GM12891 (cell line): ENCODE measurements around the gene CCDC191.

Source experiments
- DNase-seq: peaks from one replicate; pipeline ENCODE4 v3.0.0; 2011; ENCODE audit warnings: low spot score; ENCODE audit not compliant: insufficient read length
- FAIRE-seq: peaks from 2 replicates; lab custom pipeline; 2011; peaks lifted over from hg19 to GRCh38; lab: Jason Lieb, UNC
- PAX5 ChIP-seq: IDR thresholded peaks from 2 replicates; pipeline ENCODE4 v1.6.1; 2011; ENCODE audit warnings: low read length, moderate library complexity, mild to moderate bottlenecking; ENCODE audit not compliant: insufficient read depth, severe bottlenecking
- POLR2A ChIP-seq: IDR thresholded peaks from 2 replicates; pipeline ENCODE4 v1.6.1; 2011; ENCODE audit warnings: low read depth, low read length, control low read depth
- POLR2AphosphoS5 ChIP-seq: IDR thresholded peaks from 2 replicates; pipeline ENCODE4 v1.6.1; 2011; ENCODE audit warnings: low read depth, low read length, control low read depth
- POU2F2 ChIP-seq: IDR thresholded peaks from 2 replicates; pipeline ENCODE4 v1.6.1; 2011; ENCODE audit warnings: low read depth, mild to moderate bottlenecking, control low read depth, low read length, moderate library complexity
- SPI1 ChIP-seq: IDR thresholded peaks from 2 replicates; pipeline ENCODE4 v1.6.1; 2011; ENCODE audit warnings: low read depth, low read length, control low read depth
- TAF1 ChIP-seq: IDR thresholded peaks from 2 replicates; pipeline ENCODE4 v1.6.1; 2011; ENCODE audit warnings: low read depth, low read length, control low read depth

The CCDC191 gene

DNA sequence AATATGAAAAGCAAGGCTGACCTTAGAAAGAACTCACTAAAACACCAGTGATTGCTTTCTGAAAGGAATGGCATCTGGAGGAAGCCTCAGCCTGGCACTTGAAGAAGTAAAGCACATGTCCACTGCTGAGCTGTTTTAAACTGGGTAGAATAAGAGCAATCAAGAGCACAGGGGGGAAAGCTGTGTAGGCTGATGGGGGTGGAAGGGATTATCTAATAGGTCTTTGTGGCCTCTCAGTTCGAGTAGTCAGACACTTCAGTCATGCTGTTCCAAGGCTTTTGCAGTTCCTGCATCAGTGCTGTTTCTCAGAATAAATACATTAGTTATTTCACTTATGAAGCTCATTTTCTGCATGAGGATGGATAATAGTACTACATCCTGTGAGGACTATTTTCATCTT, 22.6 kb downstream of the CCDC191 start:
- TF ChIP-seq POU2F2 = no peak
- TF ChIP-seq PAX5 = no peak
- no peak for TF ChIP-seq POLR2A
- TF ChIP-seq TAF1 = no peak
- no peak for TF ChIP-seq SPI1
- no peak for TF ChIP-seq POLR2AphosphoS5
- FAIRE-seq (no peak), DNase-seq (no peak)

DNA sequence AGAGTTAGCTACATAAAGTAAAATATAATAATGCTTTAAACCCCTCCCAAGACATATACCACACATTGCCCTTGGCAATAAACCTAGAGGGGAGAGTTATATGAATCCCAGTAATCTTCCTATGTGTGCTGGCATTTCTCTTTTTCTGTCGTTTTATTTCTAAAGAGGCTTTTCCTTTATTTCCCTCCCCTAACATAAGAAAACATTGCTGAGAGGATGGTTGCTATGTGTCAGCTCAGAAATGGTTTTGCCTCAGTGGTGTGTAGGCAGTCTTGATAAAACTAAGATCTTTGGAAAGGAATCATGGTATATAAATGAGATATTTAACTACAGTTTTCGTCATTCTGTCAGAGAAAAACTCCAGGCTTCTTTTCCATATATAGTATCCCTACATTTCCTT, 30.0 kb downstream of the CCDC191 start:
- DNase-seq = no peak
- FAIRE-seq = no peak
- no peak for TF ChIP-seq POLR2A
- no peak for TF ChIP-seq SPI1
- no peak for TF ChIP-seq PAX5
- TF ChIP-seq POU2F2 = no peak
- no peak for TF ChIP-seq POLR2AphosphoS5
- TF ChIP-seq TAF1 = no peak

DNA sequence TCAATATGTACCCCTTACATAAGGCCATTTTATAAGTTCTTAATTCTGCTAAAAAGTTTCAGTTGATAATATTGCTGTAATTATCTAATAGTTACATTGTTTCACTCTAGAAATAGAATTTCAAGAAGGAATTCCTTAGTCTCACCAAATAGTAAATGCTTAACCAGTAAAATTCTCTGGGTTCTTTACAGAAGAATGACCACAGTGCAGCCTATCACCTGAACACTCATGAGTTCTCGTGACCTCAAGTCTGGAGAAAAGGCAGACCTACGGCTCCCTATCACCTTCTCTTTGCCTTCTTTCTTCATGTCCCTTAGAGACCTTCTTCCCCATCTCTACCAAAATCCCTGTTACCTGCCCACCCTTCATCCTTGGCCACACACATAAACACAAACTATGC, 30.9 kb downstream of the CCDC191 start:
- DNase-seq (no peak), FAIRE-seq (no peak)
- TF ChIP-seq PAX5 (no peak), SPI1 (no peak)

DNA sequence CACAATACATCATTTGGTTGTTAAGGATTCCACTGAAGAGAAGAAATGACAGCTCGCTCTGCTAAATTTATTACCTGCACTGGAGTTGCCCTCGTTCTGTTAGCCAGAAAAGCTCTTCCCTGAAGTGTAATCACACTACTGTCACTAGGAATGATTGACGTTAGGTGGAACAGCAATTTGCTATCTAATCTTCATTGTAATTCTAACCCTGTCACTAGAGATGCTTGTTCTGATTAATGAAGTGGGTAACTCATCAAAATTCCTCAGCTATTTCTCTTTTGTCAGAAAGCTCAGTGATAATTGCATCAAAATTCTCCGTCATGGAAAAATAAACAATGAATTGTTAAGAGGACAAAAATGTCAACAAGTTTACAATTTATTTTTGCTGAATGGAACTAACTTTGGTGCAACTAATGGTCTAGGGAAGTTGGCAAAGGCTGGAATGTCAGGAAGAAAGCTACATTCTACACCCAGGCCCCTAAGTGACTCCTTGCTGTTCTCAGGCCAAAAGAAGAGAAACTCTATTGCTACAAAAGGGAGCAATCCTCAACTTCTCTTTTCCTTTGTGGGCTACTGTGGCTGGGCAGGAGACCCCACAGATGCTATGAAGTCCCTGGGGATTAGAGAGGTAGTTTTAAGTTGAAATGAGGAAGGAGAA, 34.1 kb downstream of the CCDC191 start:
- TF ChIP-seq SPI1 = no peak
- no peak for TF ChIP-seq PAX5
- TF ChIP-seq TAF1 = no peak
- no peak for TF ChIP-seq POLR2AphosphoS5
- no peak for TF ChIP-seq POU2F2
- TF ChIP-seq POLR2A = no peak
- no peak for DNase-seq
- no peak for FAIRE-seq

DNA sequence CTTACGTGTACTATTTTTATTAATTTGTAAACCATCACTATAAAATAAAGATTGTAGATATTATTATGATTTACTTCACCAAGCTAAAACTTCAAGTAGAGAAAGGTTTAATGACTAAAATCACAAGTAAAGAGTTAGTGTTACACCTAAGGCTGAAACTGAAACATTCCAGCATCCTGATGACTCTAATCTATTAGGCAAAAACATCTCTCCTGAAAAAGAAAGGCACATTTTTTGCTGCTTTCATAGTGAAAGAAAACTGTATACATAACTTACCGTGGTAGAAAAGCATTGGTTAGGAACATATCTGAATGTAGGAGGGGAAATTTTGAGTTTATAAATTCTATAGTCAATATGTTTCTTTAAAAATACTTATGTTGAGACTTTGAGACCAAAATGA, 35.4 kb downstream of the CCDC191 start:
- TF ChIP-seq POLR2A (no peak), PAX5 (no peak), SPI1 (no peak), POLR2AphosphoS5 (no peak), POU2F2 (no peak), TAF1 (no peak)
- DNase-seq = no peak
- FAIRE-seq = no peak

DNA sequence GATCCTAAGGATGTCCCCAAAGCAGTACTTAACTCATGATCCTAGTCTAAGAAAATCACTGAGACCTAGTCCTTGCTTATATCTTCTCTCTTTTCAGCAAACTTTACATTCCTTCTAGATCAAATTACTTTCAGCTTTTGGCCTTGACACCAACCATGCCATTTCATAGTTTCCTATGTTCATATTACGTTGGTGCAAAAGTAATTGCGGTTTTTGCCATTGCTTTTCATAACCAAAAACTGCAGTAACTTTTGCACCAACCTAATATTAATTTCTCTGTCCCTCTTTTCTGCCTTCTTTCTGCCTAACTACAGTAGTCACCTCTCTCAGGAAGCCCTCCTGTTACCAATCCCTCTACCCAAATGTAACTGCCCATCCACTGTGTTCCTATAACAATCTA, 36.8 kb downstream of the CCDC191 start:
- TF ChIP-seq POLR2AphosphoS5 (no peak), POLR2A (no peak), SPI1 (no peak), POU2F2 (no peak), TAF1 (no peak), PAX5 (no peak)
- DNase-seq = no peak

DNA sequence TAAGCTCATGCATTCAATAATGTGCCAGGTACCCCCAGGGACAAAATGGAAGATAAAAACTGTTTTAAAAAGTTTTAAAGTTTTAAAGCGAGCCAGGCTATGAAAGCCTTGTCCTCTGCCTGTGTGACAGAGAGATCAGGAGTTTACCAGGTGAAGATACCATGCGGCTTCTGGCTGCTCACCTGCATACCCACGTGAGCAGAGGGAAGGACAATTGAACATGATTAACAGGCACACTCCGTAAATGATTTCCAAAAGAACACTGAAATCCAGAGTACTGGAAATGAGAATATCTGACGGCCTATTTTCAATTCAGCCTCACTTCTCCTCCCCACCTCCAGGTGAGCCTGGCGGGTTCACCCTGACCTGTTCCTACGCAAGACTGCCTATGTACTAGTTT, 42.1 kb downstream of the CCDC191 start:
- no peak for DNase-seq
- TF ChIP-seq PAX5 = no peak
- TF ChIP-seq POLR2A = no peak
- TF ChIP-seq POU2F2 = no peak
- TF ChIP-seq TAF1 = no peak
- FAIRE-seq = no peak

More for the DNA sequence above, 36.8 kb downstream of the CCDC191 start:
- FAIRE-seq = no peak

DNA sequence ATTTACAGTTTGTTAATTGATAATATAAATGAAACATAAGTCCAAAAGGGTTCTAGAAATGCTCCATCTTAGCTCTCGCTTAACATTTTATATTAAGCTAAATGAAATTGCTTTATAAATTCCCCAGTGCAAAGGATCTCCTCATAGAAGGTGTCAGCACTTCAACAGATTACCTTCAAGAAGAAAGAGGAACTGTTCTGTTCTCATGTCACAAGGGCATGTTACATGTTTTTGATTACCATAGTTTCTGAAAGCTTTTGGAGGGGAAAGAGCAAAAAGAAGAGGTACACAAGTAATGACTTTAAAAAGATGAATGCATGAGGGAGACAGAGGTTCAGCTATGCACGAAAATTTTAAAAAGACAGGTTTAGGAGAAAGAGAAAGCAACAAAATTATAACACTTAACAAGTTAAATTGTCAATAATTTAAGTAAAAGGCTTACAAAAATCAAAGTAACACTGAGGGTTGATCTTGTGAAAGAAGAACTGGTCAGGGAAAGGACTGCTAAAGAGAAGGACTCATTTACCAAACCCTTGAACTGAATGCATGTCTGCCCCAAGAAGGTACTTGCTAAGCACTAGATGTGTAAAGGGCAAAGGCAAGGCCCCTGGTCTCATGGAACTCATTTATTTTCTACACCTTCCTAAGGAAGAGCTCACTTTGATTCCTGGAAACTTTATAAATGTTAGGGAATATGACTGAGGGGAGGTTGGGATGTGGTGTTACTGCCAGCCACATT, 45.1 kb downstream of the CCDC191 start:
- DNase-seq = no peak
- TF ChIP-seq POU2F2 (no peak), POLR2AphosphoS5 (no peak), TAF1 (no peak), POLR2A (no peak), SPI1 (peak; percentile 93)
- FAIRE-seq = peak; percentile 23

DNA sequence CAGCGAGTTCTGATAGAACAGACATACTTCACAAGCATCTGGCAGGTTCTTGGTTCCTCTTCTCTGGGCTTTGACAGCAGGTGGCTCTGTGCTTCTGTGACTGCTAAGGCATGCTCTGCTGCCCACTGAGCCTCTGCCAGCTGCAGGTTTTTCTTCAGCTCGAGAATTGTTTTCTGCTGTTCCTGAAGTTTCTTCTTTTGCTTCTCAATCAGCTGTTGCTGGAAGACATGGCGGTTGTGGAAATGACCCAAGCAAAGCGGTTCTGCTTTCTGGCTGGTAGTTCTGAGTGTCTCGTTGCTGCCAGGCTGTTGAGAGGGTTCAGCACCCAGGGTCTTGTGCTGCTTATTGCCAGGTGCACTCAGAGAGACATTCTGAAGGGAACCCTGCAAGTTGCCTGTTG, 50.8 kb downstream of the CCDC191 start:
- TF ChIP-seq TAF1 (no peak), SPI1 (no peak), POLR2A (no peak), POU2F2 (no peak), POLR2AphosphoS5 (no peak), PAX5 (peak; percentile 12)
- DNase-seq (no peak), FAIRE-seq (peak; percentile 68)

DNA sequence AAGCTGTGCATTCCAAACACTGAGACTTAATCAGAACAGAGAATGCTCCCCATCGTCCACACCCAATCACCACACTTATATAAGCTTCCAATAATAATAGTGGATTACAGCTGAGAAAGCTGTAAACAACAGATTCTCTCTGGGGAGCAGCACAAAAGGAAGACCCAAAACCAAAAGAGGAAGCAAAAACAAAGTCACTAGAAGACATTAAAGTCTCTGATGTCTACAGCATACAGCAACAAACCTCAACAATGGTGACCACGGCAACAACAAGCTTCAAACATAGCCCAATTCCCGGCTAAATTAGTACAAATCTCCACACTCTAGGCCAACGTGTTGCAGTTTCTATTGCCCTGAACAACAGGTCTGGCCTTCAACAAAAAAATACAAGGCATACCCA, 70.8 kb downstream of the CCDC191 start:
- TF ChIP-seq TAF1 = no peak
- no peak for TF ChIP-seq POU2F2
- TF ChIP-seq POLR2AphosphoS5 = no peak
- TF ChIP-seq POLR2A = no peak
- TF ChIP-seq PAX5 = no peak
- no peak for TF ChIP-seq SPI1
- no peak for DNase-seq
- peak; percentile 82 for FAIRE-seq
